HFF-Myc (cell line): ENCODE measurements around the gene BLZF1.
"Not testable (repeated sequence)": the region's sequence is repeated elsewhere in the genome, so short reads cannot be mapped to it uniquely, and the experiment has no call there.

Experiments used
- DNase-seq: peaks from one replicate; pipeline ENCODE4 v3.0.0-alpha.2; 2011; ENCODE audit warnings: low read depth; ENCODE audit errors: extremely low read depth
- H3K4me3 ChIP-seq: replicated peaks from 2 replicates; pipeline ENCODE4 v1.5.1; 2011; ENCODE audit warnings: low read depth, mild to moderate bottlenecking, control low read depth, low read length
- TF ChIP-seq, protein P1 (sequence below): IDR thresholded peaks from 2 replicates; pipeline ENCODE4 v1.5.1; 2012; ENCODE audit warnings: mild to moderate bottlenecking, low read depth, low read length, control low read depth; ENCODE audit errors: missing control alignments

Gene BLZF1

DNA sequence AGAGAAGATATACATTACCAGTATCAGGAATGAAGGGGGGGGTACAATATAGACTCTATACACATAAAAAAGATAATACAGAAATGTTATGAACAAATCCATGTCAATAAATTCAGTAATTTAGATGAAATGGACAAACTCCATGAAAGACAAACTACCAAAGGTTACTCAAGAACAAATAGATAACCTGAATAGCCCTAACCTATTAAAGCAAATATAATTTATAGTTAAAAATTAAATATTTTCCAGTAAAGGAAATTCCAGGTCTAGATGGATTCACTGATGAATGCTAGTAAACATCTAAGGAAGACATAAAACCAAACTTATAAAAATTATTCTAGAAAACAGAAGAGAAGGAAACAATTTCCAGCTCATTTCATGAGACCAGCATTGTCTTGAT lies 13.2 kb downstream of the BLZF1 start:
- H3K4me3 ChIP-seq = no peak overlapping the region
- DNase-seq = no peak
- TF ChIP-seq, protein P1, sequence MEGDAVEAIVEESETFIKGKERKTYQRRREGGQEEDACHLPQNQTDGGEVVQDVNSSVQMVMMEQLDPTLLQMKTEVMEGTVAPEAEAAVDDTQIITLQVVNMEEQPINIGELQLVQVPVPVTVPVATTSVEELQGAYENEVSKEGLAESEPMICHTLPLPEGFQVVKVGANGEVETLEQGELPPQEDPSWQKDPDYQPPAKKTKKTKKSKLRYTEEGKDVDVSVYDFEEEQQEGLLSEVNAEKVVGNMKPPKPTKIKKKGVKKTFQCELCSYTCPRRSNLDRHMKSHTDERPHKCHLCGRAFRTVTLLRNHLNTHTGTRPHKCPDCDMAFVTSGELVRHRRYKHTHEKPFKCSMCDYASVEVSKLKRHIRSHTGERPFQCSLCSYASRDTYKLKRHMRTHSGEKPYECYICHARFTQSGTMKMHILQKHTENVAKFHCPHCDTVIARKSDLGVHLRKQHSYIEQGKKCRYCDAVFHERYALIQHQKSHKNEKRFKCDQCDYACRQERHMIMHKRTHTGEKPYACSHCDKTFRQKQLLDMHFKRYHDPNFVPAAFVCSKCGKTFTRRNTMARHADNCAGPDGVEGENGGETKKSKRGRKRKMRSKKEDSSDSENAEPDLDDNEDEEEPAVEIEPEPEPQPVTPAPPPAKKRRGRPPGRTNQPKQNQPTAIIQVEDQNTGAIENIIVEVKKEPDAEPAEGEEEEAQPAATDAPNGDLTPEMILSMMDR = no peak

DNA sequence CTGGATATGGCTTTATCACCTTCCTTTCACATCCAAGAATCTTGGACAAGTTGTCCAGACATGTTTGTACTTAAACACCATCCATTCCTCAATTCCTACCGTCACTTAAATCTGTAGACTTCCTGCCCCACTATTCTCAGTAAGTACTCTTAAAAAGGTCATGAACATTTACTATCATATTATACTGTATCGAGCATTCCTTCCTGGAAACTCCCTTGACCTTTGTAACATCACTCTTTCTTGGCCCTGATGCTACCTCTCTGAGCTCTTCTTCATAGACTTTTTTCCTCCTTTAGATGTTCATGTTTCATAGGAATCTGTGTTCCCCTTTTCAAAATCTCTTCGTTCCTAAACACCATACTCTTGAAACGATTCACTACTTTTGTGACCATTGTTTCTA lies 15.5 kb downstream of the BLZF1 start:
- TF ChIP-seq, protein P1 = no peak
- DNase-seq = no peak
- H3K4me3 ChIP-seq = no peak overlapping the region

DNA sequence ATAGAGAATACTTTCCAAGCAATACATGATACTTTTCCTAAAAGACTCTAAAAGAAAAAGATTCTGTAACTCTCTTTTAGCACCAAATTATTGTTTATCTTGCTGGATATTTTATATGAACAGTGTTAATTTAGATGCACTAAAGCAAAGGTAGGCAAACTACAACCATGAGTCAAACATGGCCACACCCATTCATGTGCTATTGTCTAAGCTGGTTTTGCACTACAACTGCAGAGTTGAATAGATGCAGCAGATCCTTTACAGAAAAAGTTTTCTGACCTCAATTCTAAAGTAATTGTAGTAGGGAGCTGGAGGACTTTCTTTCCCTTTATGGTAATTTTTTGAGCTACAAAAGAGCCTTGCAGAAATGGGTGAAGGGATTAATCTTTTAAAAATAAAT lies 19.4 kb downstream of the BLZF1 start:
- H3K4me3 ChIP-seq = no peak overlapping the region
- no peak for DNase-seq
- TF ChIP-seq, protein P1 = no peak

DNA sequence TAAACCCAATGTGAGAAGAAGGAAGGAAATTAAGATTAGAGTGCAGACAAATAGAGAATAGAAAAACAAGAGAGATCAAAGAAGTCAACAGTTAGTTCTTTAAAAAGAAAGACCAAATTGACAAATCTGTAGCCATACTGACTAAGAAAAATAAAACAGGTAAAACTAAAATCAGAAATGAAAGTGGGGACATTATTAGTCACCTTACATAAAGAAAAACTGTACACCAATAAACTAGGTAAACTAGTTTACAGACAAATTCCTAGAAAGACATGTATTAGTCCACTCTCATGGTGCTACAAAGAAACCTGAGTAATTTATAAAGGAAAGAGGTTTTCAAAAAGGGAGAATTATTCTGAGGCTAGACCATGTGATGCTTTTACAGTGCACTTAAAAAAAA lies 22.3 kb downstream of the BLZF1 start:
- no peak overlapping the region for H3K4me3 ChIP-seq
- TF ChIP-seq, protein P1 = no peak
- DNase-seq = no peak

DNA sequence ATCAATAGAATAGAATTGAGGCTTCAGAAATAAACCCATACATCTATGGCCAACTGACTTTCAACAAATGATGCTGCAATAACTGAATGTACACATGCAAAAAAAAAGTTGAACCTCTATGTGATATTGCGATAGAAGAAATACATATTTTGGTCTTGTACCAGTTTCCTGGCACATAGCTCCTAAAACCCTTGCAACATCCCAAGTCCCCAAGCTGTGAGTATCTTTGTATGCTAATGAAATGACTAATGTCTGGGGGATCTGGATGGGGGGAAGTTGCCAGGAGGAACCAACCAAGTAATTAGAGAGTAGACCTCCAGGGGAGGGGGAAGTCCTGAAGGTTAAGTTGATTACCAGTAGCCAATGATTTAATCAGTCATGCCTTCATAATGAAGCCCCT lies 24.4 kb downstream of the BLZF1 start:
- TF ChIP-seq, protein P1 = no peak
- no peak for DNase-seq
- H3K4me3 ChIP-seq = no peak overlapping the region

DNA sequence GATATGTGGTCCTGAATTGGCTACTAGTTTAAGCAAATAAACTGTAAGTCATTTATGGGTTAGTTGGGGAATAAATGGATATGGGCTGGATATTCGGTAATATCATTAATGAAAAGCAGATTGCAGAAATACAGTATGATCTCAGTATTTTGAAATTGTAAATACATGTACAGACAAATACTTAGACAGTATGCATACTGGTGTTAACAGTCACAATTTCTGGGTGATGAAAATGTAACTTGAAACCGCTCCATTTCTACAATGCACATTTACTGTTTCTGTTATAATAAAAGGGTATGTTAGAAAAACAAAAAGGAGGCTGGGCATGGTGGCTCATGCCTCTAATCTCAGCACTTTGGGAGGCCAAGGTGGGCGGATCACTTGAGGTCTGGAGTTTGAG lies 28.0 kb downstream of the BLZF1 start:
- no peak overlapping the region for H3K4me3 ChIP-seq
- peak; percentile 4 for DNase-seq
- TF ChIP-seq, protein P1 = no peak

DNA sequence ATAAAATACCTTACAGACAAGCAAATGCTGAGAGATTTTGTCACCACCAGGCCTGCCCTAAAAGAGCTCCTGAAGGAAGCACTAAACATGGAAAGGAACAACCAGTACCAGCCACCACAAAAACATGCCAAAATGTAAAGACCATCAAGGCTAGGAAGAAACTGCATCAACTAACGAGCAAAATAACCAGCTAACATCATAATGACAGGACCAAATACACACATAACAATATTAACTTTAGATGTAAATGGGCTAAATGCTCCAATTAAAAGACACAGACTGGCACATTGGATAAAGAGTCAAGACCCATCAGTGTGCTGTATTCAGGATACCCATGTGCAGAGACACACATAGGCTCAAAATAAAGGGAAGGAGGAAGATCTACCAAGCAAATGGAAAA lies 34.6 kb downstream of the BLZF1 start:
- H3K4me3 ChIP-seq, DNase-seq: not testable (repeated sequence)

DNA sequence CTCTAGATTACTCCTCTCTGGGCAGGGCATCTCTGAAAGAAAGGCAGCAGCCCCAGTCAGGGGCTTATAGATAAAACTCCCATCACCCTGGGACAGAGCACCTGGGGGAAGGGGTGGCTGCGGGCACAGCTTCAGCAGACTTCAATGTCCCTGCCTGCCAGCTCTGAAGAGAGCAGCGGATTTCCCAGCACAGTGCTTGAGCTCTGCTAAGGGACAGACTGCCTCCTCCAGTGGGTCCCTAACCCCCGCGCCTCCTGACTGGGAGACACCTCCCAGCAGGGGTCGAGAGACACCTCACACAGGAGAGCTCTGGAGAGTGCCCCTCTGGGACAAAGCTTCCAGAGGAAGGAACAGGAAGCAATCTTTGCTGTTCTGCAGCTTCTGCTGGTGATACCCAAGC lies 40.3 kb downstream of the BLZF1 start:
- DNase-seq, H3K4me3 ChIP-seq: not testable (repeated sequence)
